Vagina (tissue), 2 donors: ENCODE data around the gene ARMC6. TPM values are rescaled to one million over a fixed set of nuclear protein-coding genes. Genes with fewer than 3 reads are reported as not detected.

Experiments
- DNase-seq, 2 donors: peaks; one replicate each; pipeline ENCODE4 v3.0.0-alpha.2; 2017; ENCODE audit errors: extremely low spot score in 2 of 2
- H3K27ac ChIP-seq: fragments of 200-600 bp; sonication (generic); one replicate; pipeline ENCODE4 v1.5.1; 2019
- H3K27me3 ChIP-seq: fragments of 200-600 bp; sonication (generic); one replicate; pipeline ENCODE4 v1.5.1; 2019
- H3K36me3 ChIP-seq, 2 donors: fragments of 200-600 bp; sonication (generic); one replicate each; pipeline ENCODE4 v1.5.1; 2017 to 2019
- H3K4me1 ChIP-seq: fragments of 200-600 bp; sonication (generic); one replicate; pipeline ENCODE4 v1.5.1; 2019
- H3K4me3 ChIP-seq, 2 donors: fragments of 200-600 bp; sonication (generic); 1 replicate in 1 of 2; 2 replicates in 1 of 2; pipeline ENCODE4 v1.5.1; 2016 to 2019
- H3K9me3 ChIP-seq: fragments of 200-600 bp; sonication (generic); one replicate; pipeline ENCODE4 v1.5.1; 2019
- CTCF ChIP-seq, 3 experiments: fragments of 450-650 bp in 2 of 3; fragments of 200-600 bp in 1 of 3; sonication (generic) in 1 of 3; IDR thresholded peaks; one replicate each; pipeline ENCODE4 v1.5.1; 2017 to 2019; ENCODE audit warnings: antibody characterized with exemption in 3 of 3, mild to moderate bottlenecking in 2 of 3, moderate library complexity in 2 of 3
- POLR2A ChIP-seq, 2 donors: fragments of 450-650 bp; IDR thresholded peaks; one replicate each; pipeline ENCODE4 v1.6.1; 2017; ENCODE audit warnings: antibody characterized with exemption in 2 of 2, mild to moderate bottlenecking in 2 of 2, moderate library complexity in 2 of 2
- POLR2AphosphoS5 ChIP-seq, 2 donors: sonication (generic); formaldehyde crosslinking; IDR thresholded peaks; one replicate each; pipeline ENCODE4 v1.9.0; 2017; ENCODE audit warnings: antibody characterized with exemption in 2 of 2, mild to moderate bottlenecking in 2 of 2, low read depth in 1 of 2; ENCODE audit not compliant: insufficient read depth in 1 of 2
- intact Hi-C: fragments of 100-400 bp; cut with DNase I; formaldehyde crosslinking; loops from one replicate; pipeline ENCODE4 v1.15.1; 2023
- total RNA-seq: library from RNA; depleted of rRNA; stranded (reverse); fragments of >200 nt; gene quantifications from one replicate; pipeline ENCODE4 v1.2.3, GENCODE V29; 2016

Gene ARMC6
- total RNA-seq, 1 donor from 2014 or later, result 26.5 TPM

- no peak overlapping the region for H3K27ac ChIP-seq
- peaks cover 5% of the 10 kb centered on the region for H3K4me1 ChIP-seq
- no peak for DNase-seq
- intact Hi-C loops, result no loop called here
- H3K36me3 ChIP-seq, result peaks cover 0 to 22% of the 10 kb centered on the region in 2 donors
- no peak for TF ChIP-seq POLR2A (IDR thresholded peaks at IDR 0.05)
- no peak for TF ChIP-seq POLR2AphosphoS5 (IDR thresholded peaks at IDR 0.05; ENCODE audit: insufficient read depth in 1 of 2, low read depth in 1 of 2)
- no peak for TF ChIP-seq CTCF (IDR thresholded peaks at IDR 0.05)
- no peak overlapping the region for H3K4me3 ChIP-seq
- no peaks in the 10 kb centered on the region for H3K9me3 ChIP-seq
- no peaks in the 10 kb centered on the region for H3K27me3 ChIP-seq
Measured at GRCh38 chr19:19043881-19044280, 10.5 kb downstream of the ARMC6 start.

GRCh38 chr19:19049406-19049805 is 16.0 kb downstream of the ARMC6 start:
- no peak overlapping the region for H3K4me3 ChIP-seq
- no peaks in the 10 kb centered on the region for H3K27me3 ChIP-seq
- no peak for TF ChIP-seq POLR2A (IDR thresholded peaks at IDR 0.05)
- TF ChIP-seq POLR2AphosphoS5 (IDR thresholded peaks at IDR 0.05; ENCODE audit: insufficient read depth in 1 of 2, low read depth in 1 of 2), result no peak
- TF ChIP-seq CTCF (IDR thresholded peaks at IDR 0.05), result no peak
- intact Hi-C loops, result no loop called here
- no peak for DNase-seq
- H3K9me3 ChIP-seq, result no peaks in the 10 kb centered on the region
- H3K36me3 ChIP-seq, result peaks cover 0 to 41% of the 10 kb centered on the region in 2 donors
- no peaks in the 10 kb centered on the region for H3K4me1 ChIP-seq
- no peak overlapping the region for H3K27ac ChIP-seq

- H3K27ac ChIP-seq, result no peak overlapping the region
- no peaks in the 10 kb centered on the region for H3K4me1 ChIP-seq
- H3K4me3 ChIP-seq, result no peak overlapping the region
- DNase-seq, result no peak
- H3K27me3 ChIP-seq, result no peaks in the 10 kb centered on the region
- peaks cover 0 to 44% of the 10 kb centered on the region in 2 donors for H3K36me3 ChIP-seq
- H3K9me3 ChIP-seq, result no peaks in the 10 kb centered on the region
- TF ChIP-seq POLR2AphosphoS5 (IDR thresholded peaks at IDR 0.05; ENCODE audit: insufficient read depth in 1 of 2, low read depth in 1 of 2) (no peak), CTCF (IDR thresholded peaks at IDR 0.05) (no peak), POLR2A (IDR thresholded peaks at IDR 0.05) (no peak)
- intact Hi-C loops, result no loop called here
Measured at GRCh38 chr19:19050104-19050503, 16.7 kb downstream of the ARMC6 start.

- Histone ChIP-seq H3K36me3 (peaks cover 0 to 50% of the 10 kb centered on the region in 2 donors), H3K27ac (no peak overlapping the region), H3K9me3 (no peaks in the 10 kb centered on the region), H3K27me3 (no peaks in the 10 kb centered on the region), H3K4me3 (no peak overlapping the region), H3K4me1 (no peaks in the 10 kb centered on the region)
- no peak for DNase-seq
- intact Hi-C loops, result no loop called here
- TF ChIP-seq CTCF (IDR thresholded peaks at IDR 0.05) (no peak), POLR2AphosphoS5 (IDR thresholded peaks at IDR 0.05; ENCODE audit: insufficient read depth in 1 of 2, low read depth in 1 of 2) (no peak), POLR2A (IDR thresholded peaks at IDR 0.05) (no peak)
Measured at GRCh38 chr19:19050731-19051130, 17.3 kb downstream of the ARMC6 start.

GRCh38 chr19:19051478-19052213 is 18.2 kb downstream of the ARMC6 start:
- H3K27ac ChIP-seq, result no peak overlapping the region
- H3K9me3 ChIP-seq, result no peaks in the 10 kb centered on the region
- H3K36me3 ChIP-seq, result peaks cover 0 to 46% of the 10 kb centered on the region in 2 donors
- DNase-seq, result no peak
- intact Hi-C loops, result no loop called here
- TF ChIP-seq POLR2AphosphoS5 (IDR thresholded peaks at IDR 0.05; ENCODE audit: insufficient read depth in 1 of 2, low read depth in 1 of 2) (no peak), CTCF (IDR thresholded peaks at IDR 0.05) (no peak), POLR2A (IDR thresholded peaks at IDR 0.05) (no peak)
- no peaks in the 10 kb centered on the region for H3K4me1 ChIP-seq
- H3K27me3 ChIP-seq, result no peaks in the 10 kb centered on the region
- no peak overlapping the region for H3K4me3 ChIP-seq
